Kidney epithelial cell (primary cell): ENCODE results near the gene RSBN1L. TPM values are rescaled to one million over a fixed set of nuclear protein-coding genes. Genes with fewer than 3 reads are reported as not detected.

Experiments used
- DNase-seq: peaks from one replicate; pipeline ENCODE4 v3.0.0-alpha.2; 2010; ENCODE audit warnings: low read depth
- H3K27me3 ChIP-seq: 2 replicates; pipeline ENCODE4 v1.6.0; 2011; ENCODE audit warnings: low read length; ENCODE audit not compliant: control insufficient read depth, insufficient read depth
- H3K36me3 ChIP-seq: 2 replicates; pipeline ENCODE4 v1.5.1; 2011; ENCODE audit warnings: low read length; ENCODE audit not compliant: control insufficient read depth, insufficient read depth
- H3K4me3 ChIP-seq: 2 replicates; pipeline ENCODE4 v1.5.1; 2011; ENCODE audit warnings: low read depth, mild to moderate bottlenecking, control low read depth, low read length
- CTCF ChIP-seq: IDR thresholded peaks from 2 replicates; pipeline ENCODE4 v1.5.1; 2011; ENCODE audit warnings: mild to moderate bottlenecking, moderate library complexity, low read length, control low read depth, inconsistent platforms; ENCODE audit not compliant: insufficient read depth, poor library complexity, severe bottlenecking
- total RNA-seq: library from RNA; depleted of rRNA; stranded (reverse); fragments of >200 nt; gene quantifications from 2 replicates; pipeline ENCODE4 v1.2.3, GENCODE V29; 2015

RSBN1L gene
- total RNA-seq, 1 donor from 2014 or later: 8.7 TPM

GRCh38 chr7:77680266-77680665 is 16.0 kb upstream of the RSBN1L start:
- no peaks in the 10 kb centered on the region for H3K36me3 ChIP-seq
- no peak overlapping the region for H3K4me3 ChIP-seq
- no peaks in the 10 kb centered on the region for H3K27me3 ChIP-seq
- no peak for TF ChIP-seq CTCF
- no peak for DNase-seq

- no peak for TF ChIP-seq CTCF
- no peak for DNase-seq
- Histone ChIP-seq H3K4me3 (no peak overlapping the region), H3K36me3 (no peaks in the 10 kb centered on the region), H3K27me3 (no peaks in the 10 kb centered on the region)
Measured at GRCh38 chr7:77684030-77684429, 12.2 kb upstream of the RSBN1L start.

GRCh38 chr7:77685233-77685632 is 11.0 kb upstream of the RSBN1L start:
- Histone ChIP-seq H3K27me3 (no peaks in the 10 kb centered on the region), H3K4me3 (no peak overlapping the region), H3K36me3 (no peaks in the 10 kb centered on the region)
- no peak for DNase-seq
- TF ChIP-seq CTCF: no peak

- no peak for DNase-seq
- no peak overlapping the region for H3K4me3 ChIP-seq
- H3K36me3 ChIP-seq: no peaks in the 10 kb centered on the region
- H3K27me3 ChIP-seq: no peaks in the 10 kb centered on the region
- TF ChIP-seq CTCF: no peak
Measured at GRCh38 chr7:77687100-77687746, 9.0 kb upstream of the RSBN1L start.

GRCh38 chr7:77687747-77688144 is 8.5 kb upstream of the RSBN1L start:
- no peaks in the 10 kb centered on the region for H3K36me3 ChIP-seq
- no peak overlapping the region for H3K4me3 ChIP-seq
- TF ChIP-seq CTCF: no peak
- H3K27me3 ChIP-seq: no peaks in the 10 kb centered on the region
- DNase-seq: no peak

GRCh38 chr7:77690289-77690688 is 6.0 kb upstream of the RSBN1L start:
- Histone ChIP-seq H3K36me3 (no peaks in the 10 kb centered on the region), H3K4me3 (no peak overlapping the region), H3K27me3 (no peaks in the 10 kb centered on the region)
- DNase-seq: no peak
- no peak for TF ChIP-seq CTCF
